Bone marrow (tissue), 2 donors: ENCODE results near the gene FOXL3.

Experiments used
- DNase-seq, 2 donors: peaks; one replicate each; lab custom pipeline; 2025; lab: John Stamatoyannopoulos, UW

Gene FOXL3

DNA sequence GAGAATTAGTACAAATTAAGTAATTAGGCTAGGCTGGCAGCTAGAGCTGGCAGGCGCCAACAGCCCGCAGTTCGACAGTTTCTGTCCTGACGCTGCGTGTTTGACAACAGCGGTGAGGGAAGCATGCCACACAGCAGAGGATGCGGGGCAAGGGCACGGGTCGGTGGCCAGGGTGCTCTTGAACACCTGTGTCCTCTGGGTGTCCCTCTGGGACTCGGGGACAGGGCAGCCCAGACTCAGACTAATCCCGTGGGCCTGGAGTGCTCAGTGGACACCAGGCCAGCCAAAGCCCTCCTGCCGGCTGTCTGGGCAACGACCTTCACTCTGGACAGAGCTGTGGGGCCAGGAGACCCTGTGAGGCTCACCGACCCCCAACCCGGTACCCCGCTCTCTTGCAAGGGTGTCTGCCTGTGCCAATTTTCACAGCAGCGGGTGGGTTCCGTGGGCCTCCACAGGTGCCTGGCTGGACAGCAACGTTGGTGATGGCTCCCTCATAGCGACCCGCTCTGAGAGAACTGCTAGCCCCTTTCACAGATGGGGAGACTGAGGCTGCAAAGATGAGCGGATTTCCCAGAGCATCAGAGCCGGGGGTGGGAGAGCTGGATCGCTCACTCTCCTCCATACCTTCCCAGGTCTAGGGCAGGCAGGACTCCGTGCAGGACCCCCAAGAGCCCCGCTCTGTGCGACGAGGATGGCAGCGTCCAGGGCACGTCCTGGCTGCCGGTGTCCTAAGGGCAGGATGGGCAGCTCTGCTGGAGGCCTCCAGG lies 48.5 kb downstream of the FOXL3 start:
- DNase-seq: no peak

- no peak for DNase-seq
These were observed 49.0 kb downstream of the FOXL3 start for GRCh38 chr7:339062-339342.

DNA sequence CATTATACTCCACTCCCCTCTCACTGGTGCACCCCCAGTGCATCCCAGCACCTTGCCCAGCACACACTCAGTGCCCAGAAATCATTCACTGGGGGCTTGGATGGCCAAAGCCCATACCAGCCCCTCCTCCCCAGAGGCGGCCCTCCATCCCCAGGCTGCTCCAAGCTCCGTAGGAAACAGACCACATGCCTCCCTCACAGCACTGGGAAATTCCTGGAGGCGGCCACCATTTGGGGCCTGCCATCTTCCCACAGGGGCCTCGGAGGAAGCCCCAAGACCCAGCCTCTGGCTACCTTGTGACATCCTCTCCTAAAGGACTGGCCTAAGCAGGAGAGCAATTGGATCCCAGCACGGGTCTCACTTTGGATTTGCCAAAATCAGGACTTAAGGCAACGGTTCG lies 49.7 kb downstream of the FOXL3 start:
- no peak for DNase-seq

GRCh38 chr7:340200-340937 lies 50.4 kb downstream of the FOXL3 start:
- DNase-seq: no peak
